B cell (primary cell): ENCODE data around the gene PPP1R14B.

Experiments
- CTCF ChIP-seq: fragments of 200-600 bp; IDR thresholded peaks from one replicate; pipeline ENCODE4 v1.8.0; 2022; ENCODE audit warnings: antibody characterized with exemption, mild to moderate bottlenecking
- EZH2 ChIP-seq: IDR thresholded peaks from 2 replicates; pipeline ENCODE4 v1.6.1; 2012; ENCODE audit warnings: borderline replicate concordance, low read depth, mild to moderate bottlenecking, moderate library complexity, low read length; ENCODE audit not compliant: insufficient read depth, poor library complexity, severe bottlenecking

GRCh38 chr11:64210301-64211020 lies 36.3 kb downstream of the PPP1R14B start:
- TF ChIP-seq CTCF (no peak), EZH2 (no peak)
